ENCODE data around the gene OR10C1. TPM values are rescaled to one million over a fixed set of nuclear protein-coding genes. Genes with fewer than 3 reads are reported as not detected.

OR10C1 gene, protein sequence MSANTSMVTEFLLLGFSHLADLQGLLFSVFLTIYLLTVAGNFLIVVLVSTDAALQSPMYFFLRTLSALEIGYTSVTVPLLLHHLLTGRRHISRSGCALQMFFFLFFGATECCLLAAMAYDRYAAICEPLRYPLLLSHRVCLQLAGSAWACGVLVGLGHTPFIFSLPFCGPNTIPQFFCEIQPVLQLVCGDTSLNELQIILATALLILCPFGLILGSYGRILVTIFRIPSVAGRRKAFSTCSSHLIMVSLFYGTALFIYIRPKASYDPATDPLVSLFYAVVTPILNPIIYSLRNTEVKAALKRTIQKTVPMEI
- total RNA-seq, result not detected
- polyA plus RNA-seq (2013, experiment 1 of 2), result not detected
- polyA plus RNA-seq (2013, experiment 2 of 2), result not detected
- long read RNA-seq, experiment 1, result 0 reads
- long read RNA-seq, experiment 2, result 0 reads
- long read RNA-seq, experiment 3, result 0 reads
- long read RNA-seq, experiment 4, result 0 reads

DNA sequence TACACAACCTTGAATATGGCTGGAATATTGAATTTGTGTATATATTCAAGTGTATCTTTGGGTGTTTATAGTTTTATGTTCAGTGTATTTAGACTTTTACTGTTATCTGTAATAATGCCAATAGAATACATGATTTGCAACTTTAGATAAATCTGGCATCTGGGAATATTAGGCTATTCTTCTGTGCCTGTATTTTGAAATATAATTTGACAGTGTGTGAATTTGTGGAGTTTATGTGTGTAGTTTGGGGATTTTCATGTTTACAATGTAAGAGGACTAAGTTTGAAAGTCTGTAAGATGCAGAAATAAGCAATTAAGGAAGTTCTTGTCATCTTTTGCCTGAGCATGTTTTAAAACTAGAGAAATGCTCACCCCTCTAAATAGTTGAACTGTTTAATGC lies at the start of gene OR10C1:
Gene OR10C1 (plus strand): TSS at position 301 of the 400 bp plus-strand sequence. CDS start 710 bp downstream, outside the sequence.
- peaks cover 4% of the 10 kb centered on the region for H3K27me3 Mint-ChIP-seq (ENCODE audit: insufficient read depth)
- H3K27me3 ChIP-seq (ENCODE audit: control insufficient read depth, insufficient read depth, low read length, poor library complexity, severe bottlenecking), result no peaks in the 10 kb centered on the region
- no peaks in the 10 kb centered on the region for H3K4me1 Mint-ChIP-seq
- TF ChIP-seq, protein P1, sequence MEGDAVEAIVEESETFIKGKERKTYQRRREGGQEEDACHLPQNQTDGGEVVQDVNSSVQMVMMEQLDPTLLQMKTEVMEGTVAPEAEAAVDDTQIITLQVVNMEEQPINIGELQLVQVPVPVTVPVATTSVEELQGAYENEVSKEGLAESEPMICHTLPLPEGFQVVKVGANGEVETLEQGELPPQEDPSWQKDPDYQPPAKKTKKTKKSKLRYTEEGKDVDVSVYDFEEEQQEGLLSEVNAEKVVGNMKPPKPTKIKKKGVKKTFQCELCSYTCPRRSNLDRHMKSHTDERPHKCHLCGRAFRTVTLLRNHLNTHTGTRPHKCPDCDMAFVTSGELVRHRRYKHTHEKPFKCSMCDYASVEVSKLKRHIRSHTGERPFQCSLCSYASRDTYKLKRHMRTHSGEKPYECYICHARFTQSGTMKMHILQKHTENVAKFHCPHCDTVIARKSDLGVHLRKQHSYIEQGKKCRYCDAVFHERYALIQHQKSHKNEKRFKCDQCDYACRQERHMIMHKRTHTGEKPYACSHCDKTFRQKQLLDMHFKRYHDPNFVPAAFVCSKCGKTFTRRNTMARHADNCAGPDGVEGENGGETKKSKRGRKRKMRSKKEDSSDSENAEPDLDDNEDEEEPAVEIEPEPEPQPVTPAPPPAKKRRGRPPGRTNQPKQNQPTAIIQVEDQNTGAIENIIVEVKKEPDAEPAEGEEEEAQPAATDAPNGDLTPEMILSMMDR (conservative IDR thresholded peaks at IDR 0.05), result no peak
- H3K9me3 ChIP-seq (ENCODE audit: control insufficient read depth, low read length), result peaks cover 6% of the 10 kb centered on the region
- H3K9ac ChIP-seq (ENCODE audit: extremely low read depth, low read length, poor library complexity, severe bottlenecking), result no peak within 1 kb of the TSS
- H3K36me3 ChIP-seq (ENCODE audit: control insufficient read depth, insufficient read depth, low read length), result no peaks in the 10 kb centered on the region
- H3K36me3 Mint-ChIP-seq (ENCODE audit: low read depth), result no peaks in the 10 kb centered on the region
- H3K4me3 ChIP-seq (ENCODE audit: low read length), result no peak within 1 kb of the TSS
- H3K9me3 Mint-ChIP-seq, result no peaks in the 10 kb centered on the region
- no peaks in the 10 kb centered on the region for H3K4me1 ChIP-seq (ENCODE audit: control insufficient read depth, insufficient read depth, low read length)
- H3K27ac ChIP-seq (ENCODE audit: low read depth, low read length), result no peak within 1 kb of the TSS
- H3K27ac Mint-ChIP-seq, result no peak within 1 kb of the TSS
- H3K4me3 Mint-ChIP-seq, result no peak within 1 kb of the TSS
- DNase-seq, result no peak

DNA sequence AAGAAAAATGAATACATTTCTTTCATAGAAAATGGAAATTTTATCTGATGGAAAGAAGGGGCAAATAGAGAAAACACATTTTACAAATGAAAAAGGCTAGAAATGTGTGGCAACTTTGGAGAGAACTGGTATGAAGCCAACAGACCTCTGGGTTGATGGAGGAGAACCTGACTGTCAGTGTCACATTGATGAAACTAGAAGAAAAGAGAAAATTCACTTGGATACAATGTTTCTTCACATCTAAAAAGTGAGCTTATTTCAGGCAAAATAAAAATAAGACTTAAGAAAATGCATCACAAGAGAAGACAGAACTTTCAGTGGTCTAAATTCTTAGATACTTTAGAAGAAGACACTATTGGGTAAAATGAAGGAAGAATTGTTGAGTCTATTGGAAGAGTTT lies 43.8 kb upstream of the OR10C1 start, which contains the start of gene OR12D2:
Gene OR12D2 (plus strand): TSS at position 301 of the 400 bp plus-strand sequence. CDS start 1,069 bp downstream, outside the sequence.
- H3K36me3 ChIP-seq (ENCODE audit: control insufficient read depth, insufficient read depth, low read length), result no peaks in the 10 kb centered on the region

DNA sequence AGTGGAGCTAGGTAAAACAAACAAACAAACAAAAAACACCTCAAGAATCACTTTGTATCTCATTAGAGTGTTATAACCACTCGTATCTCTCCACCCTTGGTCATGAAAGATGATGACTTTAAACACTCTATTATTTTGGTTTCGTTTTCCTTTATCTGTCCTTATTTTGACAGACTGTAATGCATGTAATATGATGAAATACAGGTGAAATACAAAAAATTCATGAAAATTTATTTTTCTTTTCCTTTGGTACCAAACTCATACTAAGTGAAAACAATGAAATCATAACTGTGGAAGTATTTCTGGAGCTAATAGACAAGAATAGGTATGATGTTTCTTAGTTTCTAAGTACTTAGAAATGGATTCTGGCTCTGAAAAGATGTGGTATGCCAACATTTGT lies 39.6 kb upstream of the OR10C1 start:
- H3K4me3 Mint-ChIP-seq, result no peak overlapping the region
- H3K27me3 ChIP-seq (ENCODE audit: control insufficient read depth, insufficient read depth, low read length, poor library complexity, severe bottlenecking), result no peaks in the 10 kb centered on the region

More for the DNA sequence above, 43.8 kb upstream of the OR10C1 start, which contains the start of gene OR12D2:
- Mint-ChIP-seq H3K36me3 (ENCODE audit: low read depth) (no peaks in the 10 kb centered on the region), H3K9me3 (no peaks in the 10 kb centered on the region), H3K4me3 (no peak within 1 kb of the TSS), H3K4me1 (no peaks in the 10 kb centered on the region), H3K27me3 (ENCODE audit: insufficient read depth) (no peaks in the 10 kb centered on the region), H3K27ac (no peak within 1 kb of the TSS)
- TF ChIP-seq, protein P1 (conservative IDR thresholded peaks at IDR 0.05), result no peak
- Histone ChIP-seq H3K4me3 (ENCODE audit: low read length) (no peak within 1 kb of the TSS), H3K9me3 (ENCODE audit: control insufficient read depth, low read length) (no peaks in the 10 kb centered on the region), H3K27me3 (ENCODE audit: control insufficient read depth, insufficient read depth, low read length, poor library complexity, severe bottlenecking) (no peaks in the 10 kb centered on the region), H3K9ac (ENCODE audit: extremely low read depth, low read length, poor library complexity, severe bottlenecking) (no peak within 1 kb of the TSS), H3K4me1 (ENCODE audit: control insufficient read depth, insufficient read depth, low read length) (no peaks in the 10 kb centered on the region), H3K27ac (ENCODE audit: low read depth, low read length) (no peak within 1 kb of the TSS)
- DNase-seq, result no peak

More for the DNA sequence above, 39.6 kb upstream of the OR10C1 start:
- H3K9ac ChIP-seq (ENCODE audit: extremely low read depth, low read length, poor library complexity, severe bottlenecking), result no peak overlapping the region
- Mint-ChIP-seq H3K4me1 (no peaks in the 10 kb centered on the region), H3K27me3 (ENCODE audit: insufficient read depth) (no peaks in the 10 kb centered on the region), H3K36me3 (ENCODE audit: low read depth) (no peaks in the 10 kb centered on the region), H3K27ac (no peak overlapping the region), H3K9me3 (no peaks in the 10 kb centered on the region)
- 84% methylated on average over 2 of the region's 2 CpGs; no CpG with 5 or more reads in 1 of the 2 experiments for WGBS, 2 experiments (ENCODE audit: insufficient coverage in 1 of 2, insufficient read length in 1 of 2)
- H3K36me3 ChIP-seq (ENCODE audit: control insufficient read depth, insufficient read depth, low read length), result no peaks in the 10 kb centered on the region
- TF ChIP-seq, protein P1 (conservative IDR thresholded peaks at IDR 0.05), result no peak
- no peak overlapping the region for H3K27ac ChIP-seq (ENCODE audit: low read depth, low read length)
- no peaks in the 10 kb centered on the region for H3K9me3 ChIP-seq (ENCODE audit: control insufficient read depth, low read length)
- H3K4me3 ChIP-seq (ENCODE audit: low read length), result no peak overlapping the region
- DNase-seq, result no peak
- H3K4me1 ChIP-seq (ENCODE audit: control insufficient read depth, insufficient read depth, low read length), result no peaks in the 10 kb centered on the region

Measured in endodermal cell (in vitro differentiated cells).